ENCODE results near the gene PTPMT1. TPM values are rescaled to one million over a fixed set of nuclear protein-coding genes. Genes with fewer than 3 reads are reported as not detected.
A peak's percentile ranks its signal among the peaks of the same experiment; 100 is the strongest.

Gene PTPMT1
- total and polyA plus RNA-seq, 2 experiments from 2014 or later, result 78.4 to 90.2 TPM

DNA sequence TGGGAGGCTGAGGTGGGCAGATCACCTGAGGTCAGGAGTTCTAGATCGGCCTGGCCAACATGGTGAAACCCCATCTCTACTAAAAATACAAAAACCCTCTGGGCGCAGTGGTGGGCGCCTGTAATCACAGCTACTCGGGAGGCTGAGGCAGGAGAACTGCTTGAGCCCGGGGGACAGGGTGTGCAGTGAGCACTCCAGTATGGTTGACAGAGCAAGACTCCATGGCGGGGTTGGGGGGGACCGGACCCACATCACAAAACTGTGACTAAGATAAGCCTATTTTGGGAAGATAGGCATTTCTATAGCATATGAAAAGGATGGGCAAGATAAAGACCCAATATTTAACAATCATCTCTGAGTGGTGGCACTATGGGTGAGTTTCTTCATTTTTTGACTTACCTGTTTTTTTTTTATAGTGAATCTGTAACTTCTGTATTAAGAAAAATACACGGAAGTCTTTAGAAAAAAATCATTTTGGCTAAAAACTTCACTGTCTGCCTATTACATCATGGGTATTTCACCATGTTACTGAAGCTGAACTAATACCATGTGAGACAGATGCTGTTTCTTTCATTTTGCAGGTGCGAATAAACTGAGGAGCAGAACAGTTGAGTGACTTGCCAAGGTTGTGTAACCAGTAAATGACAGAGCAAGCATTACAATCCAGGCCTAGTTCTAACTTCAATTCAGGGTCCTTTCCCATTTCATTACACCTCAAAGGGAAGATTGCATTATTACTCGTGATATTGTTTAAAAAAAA lies 14.9 kb upstream of the PTPMT1 start:
- in situ Hi-C loops (cut with MboI), result no loop called here
- peak; percentile 24 for DNase-seq
- H3K9ac ChIP-seq, result peak overlapping the region; percentile 93; the same call in 1 of the 2 replicates
- no peaks in the 10 kb centered on the region for H3K27me3 ChIP-seq (replicated peaks; ENCODE audit: insufficient read depth)
- no peaks in the 10 kb centered on the region for H3K36me3 ChIP-seq (ENCODE audit: low read depth)
- H3K27ac ChIP-seq, result peak overlapping the region; percentile 84
- H3F3A ChIP-seq (ENCODE audit: insufficient read depth), result peaks cover 22% of the 10 kb centered on the region
- peaks cover 73% of the 10 kb centered on the region for H3K79me2 ChIP-seq (ENCODE audit: insufficient read depth)
- H2AFZ ChIP-seq, result no peak overlapping the region
- H4K20me1 ChIP-seq (ENCODE audit: insufficient read depth), result peaks cover 26% of the 10 kb centered on the region; the same call in 1 of the 2 replicates
- no peaks in the 10 kb centered on the region for H3K9me3 ChIP-seq (ENCODE audit: low read depth)
- 83 to 84% methylated on average over 10 of the region's 10 CpGs for WGBS, 2 experiments (ENCODE audit: low coverage in 1 of 2, low lambda C conversion rate in 2 of 2, missing lambda C conversion rate in 2 of 2)
- peaks cover 27% of the 10 kb centered on the region for H3K4me1 ChIP-seq (ENCODE audit: insufficient read depth)
- peak overlapping the region; percentile 97 for H3K4me3 ChIP-seq
- H3K9me2 ChIP-seq (ENCODE audit: insufficient read depth), result no peaks in the 10 kb centered on the region
- TF ChIP-seq EZH2 (IDR thresholded peaks at IDR 0.05; ENCODE audit: insufficient read depth, poor library complexity, severe bottlenecking), result no peak
- no peak for TF ChIP-seq EZH2phosphoT487 (IDR thresholded peaks at IDR 0.05; ENCODE audit: insufficient read depth, low read depth)
- H3K4me2 ChIP-seq (ENCODE audit: unreplicated experiment), result peak overlapping the region; percentile 79

- peaks cover 27% of the 10 kb centered on the region for H3K4me1 ChIP-seq (ENCODE audit: insufficient read depth)
- peaks cover 66% of the 10 kb centered on the region for H3K79me2 ChIP-seq (ENCODE audit: insufficient read depth)
- in situ Hi-C loops (cut with MboI), result no loop called here
- peaks cover 26% of the 10 kb centered on the region; the same call in 1 of the 2 replicates for H4K20me1 ChIP-seq (ENCODE audit: insufficient read depth)
- no peaks in the 10 kb centered on the region for H3K27me3 ChIP-seq (replicated peaks; ENCODE audit: insufficient read depth)
- H3F3A ChIP-seq (ENCODE audit: insufficient read depth), result peaks cover 22% of the 10 kb centered on the region
- peak overlapping the region; percentile 79 for H3K4me2 ChIP-seq (ENCODE audit: unreplicated experiment)
- H3K9me3 ChIP-seq (ENCODE audit: low read depth), result no peaks in the 10 kb centered on the region
- peak; percentile 64 for DNase-seq
- peak overlapping the region; percentile 93 for H3K9ac ChIP-seq
- H3K9me2 ChIP-seq (ENCODE audit: insufficient read depth), result no peaks in the 10 kb centered on the region
- no peaks in the 10 kb centered on the region for H3K36me3 ChIP-seq (ENCODE audit: low read depth)
- peak overlapping the region; percentile 84 for H3K27ac ChIP-seq
- H2AFZ ChIP-seq, result no peak overlapping the region
- TF ChIP-seq EZH2phosphoT487 (IDR thresholded peaks at IDR 0.05; ENCODE audit: insufficient read depth, low read depth) (no peak), EZH2 (IDR thresholded peaks at IDR 0.05; ENCODE audit: insufficient read depth, poor library complexity, severe bottlenecking) (no peak)
- peak overlapping the region; percentile 97 for H3K4me3 ChIP-seq
Observed at GRCh38 chr11:47551086-47551485, 14.3 kb upstream of the PTPMT1 start.

DNA sequence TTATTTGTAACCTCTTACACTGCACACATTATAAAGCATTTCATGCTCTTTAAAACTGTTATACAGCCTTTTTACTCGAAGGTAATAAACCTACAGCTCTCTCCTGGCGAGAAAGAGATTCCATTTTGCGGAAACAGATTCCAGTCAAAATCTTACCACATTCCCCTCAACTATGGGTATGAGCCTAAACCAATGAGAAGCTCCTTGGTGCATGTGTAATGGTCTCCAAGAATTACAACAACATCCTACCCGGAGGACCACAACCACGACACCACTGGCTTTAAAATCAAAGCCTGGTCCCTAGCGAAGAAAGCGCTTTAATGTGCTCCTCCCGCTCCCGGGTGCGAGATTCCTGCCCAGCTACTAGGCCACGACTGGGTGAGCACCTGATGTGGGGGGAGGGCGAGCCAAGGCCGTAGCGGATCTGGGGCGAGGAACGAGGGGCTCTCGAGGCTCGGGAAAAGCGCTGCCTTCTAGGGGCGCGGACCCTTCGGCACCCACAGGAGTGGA lies 13.3 kb upstream of the PTPMT1 start:
- Histone ChIP-seq H3K9me2 (ENCODE audit: insufficient read depth) (no peaks in the 10 kb centered on the region), H3K9me3 (ENCODE audit: low read depth) (no peaks in the 10 kb centered on the region), H3K4me3 (peak overlapping the region; percentile 97), H3K27ac (peak overlapping the region; percentile 84), H3K36me3 (ENCODE audit: low read depth) (no peaks in the 10 kb centered on the region), H4K20me1 (ENCODE audit: insufficient read depth) (peaks cover 19% of the 10 kb centered on the region; the same call in 1 of the 2 replicates), H3K4me2 (ENCODE audit: unreplicated experiment) (peak overlapping the region; percentile 79), H3F3A (ENCODE audit: insufficient read depth) (peaks cover 22% of the 10 kb centered on the region), H3K9ac (peak overlapping the region; percentile 93), H2AFZ (peak overlapping the region; percentile 91), H3K4me1 (ENCODE audit: insufficient read depth) (peaks cover 26% of the 10 kb centered on the region), H3K27me3 (replicated peaks; ENCODE audit: insufficient read depth) (no peaks in the 10 kb centered on the region), H3K79me2 (ENCODE audit: insufficient read depth) (peaks cover 56% of the 10 kb centered on the region)
- peak; percentile 72 for DNase-seq
- WGBS, 2 experiments (ENCODE audit: low coverage in 1 of 2, low lambda C conversion rate in 2 of 2, missing lambda C conversion rate in 2 of 2), result 1% methylated on average over 22 of the region's 22 CpGs
- TF ChIP-seq EZH2phosphoT487 (IDR thresholded peaks at IDR 0.05; ENCODE audit: insufficient read depth, low read depth), result no peak
- TF ChIP-seq EZH2 (IDR thresholded peaks at IDR 0.05; ENCODE audit: insufficient read depth, poor library complexity, severe bottlenecking), result no peak
- in situ Hi-C loops (cut with MboI), result no loop called here

DNA sequence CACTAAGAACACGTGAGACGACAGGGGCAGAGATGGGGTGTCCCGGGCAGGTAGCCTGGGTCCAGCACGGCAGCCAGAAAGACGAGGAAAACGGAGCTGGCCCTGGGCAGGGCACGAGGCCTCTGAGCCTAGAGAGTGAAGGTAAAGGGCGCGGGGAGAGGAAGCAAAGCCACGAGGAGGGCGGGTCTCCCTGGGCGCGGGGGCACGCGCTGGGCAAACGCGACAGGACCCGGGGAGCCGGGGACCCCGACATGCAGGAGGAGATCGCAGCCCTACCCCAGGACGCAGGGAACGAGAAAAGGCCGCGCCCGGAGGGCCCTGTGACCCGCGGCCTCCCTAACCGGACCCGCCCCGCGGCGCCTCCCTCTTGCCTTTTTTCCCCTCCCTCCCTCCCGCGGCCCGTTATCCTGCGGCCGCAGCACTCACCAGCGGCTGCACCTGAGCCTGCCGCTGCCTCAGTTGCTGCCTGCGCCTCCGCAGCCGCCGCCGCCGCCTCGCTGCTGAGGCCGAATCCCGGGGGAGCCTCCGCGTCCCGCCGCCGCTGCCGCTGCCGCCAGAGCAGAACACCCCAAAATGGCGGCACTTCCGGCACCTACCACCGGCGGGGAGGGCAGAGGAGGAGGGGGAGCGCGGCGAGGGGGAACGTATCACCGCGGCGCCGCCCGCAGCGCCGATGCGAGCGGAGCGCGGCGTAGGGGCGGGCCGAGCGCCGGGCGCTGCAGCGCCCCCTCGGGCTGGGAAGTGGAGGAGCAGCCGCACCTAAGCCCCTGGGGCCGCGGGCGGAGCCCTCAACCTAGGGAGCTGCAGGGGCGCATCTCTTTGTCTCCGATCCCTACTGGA lies 12.6 kb upstream of the PTPMT1 start, which contains the start of gene CELF1:
TSS of gene CELF1 (minus strand) at position 567 of the 840 bp plus-strand sequence. CDS start 53,609 bp downstream, outside the sequence.
- Histone ChIP-seq H3K4me3 (peak within 1 kb of the TSS; percentile 97), H3K9me2 (ENCODE audit: insufficient read depth) (no peaks in the 10 kb centered on the region), H3K9me3 (ENCODE audit: low read depth) (no peaks in the 10 kb centered on the region), H3K9ac (peak within 1 kb of the TSS; percentile 93), H3K27me3 (replicated peaks; ENCODE audit: insufficient read depth) (no peaks in the 10 kb centered on the region), H3F3A (ENCODE audit: insufficient read depth) (peaks cover 22% of the 10 kb centered on the region), H3K36me3 (ENCODE audit: low read depth) (no peaks in the 10 kb centered on the region), H3K4me1 (ENCODE audit: insufficient read depth) (peaks cover 19% of the 10 kb centered on the region), H3K4me2 (ENCODE audit: unreplicated experiment) (peak within 1 kb of the TSS; percentile 85), H3K27ac (peak within 1 kb of the TSS; percentile 84), H2AFZ (peak within 1 kb of the TSS; percentile 91), H4K20me1 (ENCODE audit: insufficient read depth) (peaks cover 13% of the 10 kb centered on the region; the same call in 1 of the 2 replicates), H3K79me2 (ENCODE audit: insufficient read depth) (peaks cover 49% of the 10 kb centered on the region)
- WGBS, 2 experiments (ENCODE audit: low coverage in 1 of 2, low lambda C conversion rate in 2 of 2, missing lambda C conversion rate in 2 of 2), result 0 to 1% methylated on average over 44 to 80 of the region's 89 CpGs
- TF ChIP-seq EZH2phosphoT487 (IDR thresholded peaks at IDR 0.05; ENCODE audit: insufficient read depth, low read depth) (no peak), EZH2 (IDR thresholded peaks at IDR 0.05; ENCODE audit: insufficient read depth, poor library complexity, severe bottlenecking) (no peak)
- in situ Hi-C loops (cut with MboI), result no loop called here
- peak; percentile 98 for DNase-seq

All from GM23248 (cell line).